CD8-positive, alpha-beta memory T cell (primary cell): ENCODE measurements around the gene LRRC8D. TPM values are rescaled to one million over a fixed set of nuclear protein-coding genes. Genes with fewer than 3 reads are reported as not detected.

Experiments used
- CTCF ChIA-PET: fragments of 350-600 bp; sonication (Branson Sonifier 250); formaldehyde crosslinking; loops from one replicate; lab custom pipeline; 2021; ENCODE audit warnings: antibody characterized with exemption; lab: Charles Lee
- POLR2A ChIA-PET: fragments of 350-600 bp; sonication (Branson Sonifier 250); formaldehyde crosslinking; loops from one replicate; lab custom pipeline; 2021; ENCODE audit warnings: antibody characterized with exemption; lab: Charles Lee
- DNase-seq, 5 donors: peaks; one replicate each; pipeline versions ENCODE4 v3.0.0 to v3.0.0-alpha.2; 2020 to 2022; ENCODE audit warnings: mixed read lengths in 1 of 5
- H3K27ac ChIP-seq: one replicate; pipeline ENCODE4 v1.7.0; 2013; ENCODE audit warnings: low read depth, mild to moderate bottlenecking, low read length, moderate library complexity
- H3K27me3 ChIP-seq: 2 replicates; pipeline ENCODE4 v1.7.0; 2013; ENCODE audit warnings: low read length, mild to moderate bottlenecking; ENCODE audit not compliant: insufficient read depth, poor library complexity, severe bottlenecking
- H3K36me3 ChIP-seq: 2 replicates; pipeline ENCODE4 v1.7.0; 2013; ENCODE audit warnings: mild to moderate bottlenecking, low read length, moderate library complexity; ENCODE audit not compliant: insufficient read depth
- H3K4me1 ChIP-seq: 2 replicates; pipeline ENCODE4 v1.7.0; 2013; ENCODE audit warnings: mild to moderate bottlenecking, low read length, moderate library complexity; ENCODE audit not compliant: insufficient read depth
- H3K4me3 ChIP-seq: 2 replicates; pipeline ENCODE4 v1.7.0; 2013; ENCODE audit warnings: mild to moderate bottlenecking, low read length
- H3K9me3 ChIP-seq: 2 replicates; pipeline ENCODE4 v1.7.0; 2013; ENCODE audit warnings: mild to moderate bottlenecking, low read length
- H3K27ac Mint-ChIP-seq, 8 donors: one replicate each; pipeline ENCODE4 v1.8.0; 2020 to 2021; ENCODE audit warnings: mixed read lengths in 8 of 8, mild to moderate bottlenecking in 6 of 8, inconsistent platforms in 3 of 8, moderate library complexity in 3 of 8
- H3K27me3 Mint-ChIP-seq, 2 donors: one replicate each; pipeline ENCODE4 v1.8.0; 2020 to 2021; ENCODE audit warnings: mixed read lengths in 2 of 2, mild to moderate bottlenecking in 1 of 2, moderate library complexity in 1 of 2
- H3K36me3 Mint-ChIP-seq, 3 donors: one replicate each; pipeline ENCODE4 v1.8.0; 2020 to 2021; ENCODE audit warnings: mixed read lengths in 3 of 3, inconsistent platforms in 1 of 3, mild to moderate bottlenecking in 1 of 3
- H3K4me1 Mint-ChIP-seq, 3 donors: one replicate each; pipeline ENCODE4 v1.8.0; 2020 to 2021; ENCODE audit warnings: mixed read lengths in 3 of 3, inconsistent platforms in 1 of 3, mild to moderate bottlenecking in 1 of 3
- H3K4me3 Mint-ChIP-seq, 7 donors: one replicate each; pipeline ENCODE4 v1.8.0; 2020 to 2021; ENCODE audit warnings: mixed read lengths in 7 of 7, mild to moderate bottlenecking in 6 of 7, moderate library complexity in 4 of 7, inconsistent platforms in 2 of 7
- H3K9me3 Mint-ChIP-seq, 5 donors: one replicate each; pipeline ENCODE4 v1.8.0; 2020 to 2022; ENCODE audit warnings: mixed read lengths in 5 of 5, mild to moderate bottlenecking in 3 of 5, moderate library complexity in 2 of 5, inconsistent platforms in 1 of 5
- polyA plus RNA-seq: library from polyadenylated mRNA; unstranded; fragments of 300-500 nt; fragmentation: Illumina TruSeq; gene quantifications from one replicate; pipeline ENCODE4 v1.2.3, GENCODE V29; 2021
- total RNA-seq, 2 experiments: library from RNA; stranded (reverse); gene quantifications; one replicate each; pipeline ENCODE4 v1.2.3, GENCODE V29; 2021

Gene LRRC8D
- total and polyA plus RNA-seq, 3 experiments from 2014 or later = 39.0 to 56.3 (median 41.9) TPM

- Histone ChIP-seq H3K9me3 (no peaks in the 10 kb centered on the region), H3K27me3 (no peaks in the 10 kb centered on the region), H3K4me3 (no peak overlapping the region), H3K36me3 (no peaks in the 10 kb centered on the region), H3K27ac (no peak overlapping the region), H3K4me1 (peaks cover 41% of the 10 kb centered on the region)
- peak overlapping the region; percentile 27 to 94 (median 67) for H3K4me3 Mint-ChIP-seq
- ChIA-PET POLR2A (interaction anchor here (0.6 kb wide), 2 partner anchors 10 to 27 kb away, joined by 3 to 12 read pairs; no protein-coding TSS in a partner anchor), CTCF (interaction anchor here (0.7 to 2.3 kb wide), 3 partner anchors 23 to 30 kb away, joined by 3 to 5 read pairs (median 3); no protein-coding TSS in a partner anchor)
- H3K27me3 Mint-ChIP-seq = no peaks in the 10 kb centered on the region
- H3K27ac Mint-ChIP-seq = peak overlapping the region in 4 of 8 donors; percentile 23 to 73 (median 62)
- H3K9me3 Mint-ChIP-seq = no peaks in the 10 kb centered on the region
- peaks cover 64 to 82% (median 82%) of the 10 kb centered on the region in 3 donors for H3K4me1 Mint-ChIP-seq
- no peak for DNase-seq
- H3K36me3 Mint-ChIP-seq = peaks cover 0 to 39% (median 11%) of the 10 kb centered on the region in 3 donors
These were observed 26.4 kb downstream of the LRRC8D start for GRCh38 chr1:89847191-89847729.

GRCh38 chr1:89850844-89851415 is 30.1 kb downstream of the LRRC8D start:
- no peak for DNase-seq
- H3K36me3 ChIP-seq = no peaks in the 10 kb centered on the region
- Mint-ChIP-seq H3K27ac (no peak overlapping the region), H3K9me3 (no peaks in the 10 kb centered on the region), H3K36me3 (peaks cover 0 to 25% (median 14%) of the 10 kb centered on the region in 3 donors), H3K4me1 (peaks cover 37 to 52% (median 51%) of the 10 kb centered on the region in 3 donors), H3K27me3 (no peaks in the 10 kb centered on the region), H3K4me3 (no peak overlapping the region)
- no peak overlapping the region for H3K4me3 ChIP-seq
- peaks cover 42% of the 10 kb centered on the region for H3K4me1 ChIP-seq
- H3K9me3 ChIP-seq = no peaks in the 10 kb centered on the region
- no peak overlapping the region for H3K27ac ChIP-seq
- no peaks in the 10 kb centered on the region for H3K27me3 ChIP-seq
- POLR2A ChIA-PET = no interaction called here
- CTCF ChIA-PET = interaction anchor here (1.1 kb wide), 1 partner anchor 46 kb away, joined by 4 read pairs; no protein-coding TSS in a partner anchor

GRCh38 chr1:89854140-89854539 is 33.3 kb downstream of the LRRC8D start:
- peaks cover 16 to 24% (median 22%) of the 10 kb centered on the region in 3 donors for H3K4me1 Mint-ChIP-seq
- Histone ChIP-seq H3K4me3 (no peak overlapping the region), H3K27ac (no peak overlapping the region), H3K36me3 (no peaks in the 10 kb centered on the region), H3K27me3 (no peaks in the 10 kb centered on the region), H3K4me1 (peaks cover 27% of the 10 kb centered on the region), H3K9me3 (no peaks in the 10 kb centered on the region)
- DNase-seq = no peak
- H3K36me3 Mint-ChIP-seq = peaks cover 0 to 16% (median 15%) of the 10 kb centered on the region in 3 donors
- H3K27me3 Mint-ChIP-seq = no peaks in the 10 kb centered on the region
- no peaks in the 10 kb centered on the region for H3K9me3 Mint-ChIP-seq
- CTCF ChIA-PET = interaction anchor here (0.7 kb wide), 1 partner anchor 10 kb away, joined by 3 read pairs; no protein-coding TSS in a partner anchor
- H3K4me3 Mint-ChIP-seq = no peak overlapping the region
- POLR2A ChIA-PET = no interaction called here
- no peak overlapping the region for H3K27ac Mint-ChIP-seq

- Histone ChIP-seq H3K27ac (peak overlapping the region; percentile 17), H3K27me3 (no peaks in the 10 kb centered on the region)
These were observed 34.7 kb downstream of the LRRC8D start for GRCh38 chr1:89855413-89856123.

GRCh38 chr1:89863165-89863830 is 42.5 kb downstream of the LRRC8D start:
- Mint-ChIP-seq H3K9me3 (no peaks in the 10 kb centered on the region), H3K36me3 (peaks cover 0 to 38% (median 23%) of the 10 kb centered on the region in 3 donors), H3K4me1 (peaks cover 50 to 73% (median 73%) of the 10 kb centered on the region in 3 donors), H3K27ac (peak overlapping the region; percentile 0 to 98 (median 89)), H3K27me3 (no peaks in the 10 kb centered on the region), H3K4me3 (peak overlapping the region in 5 of 7 donors; percentile 42 to 72 (median 58))
- Histone ChIP-seq H3K36me3 (no peaks in the 10 kb centered on the region), H3K4me1 (peaks cover 21% of the 10 kb centered on the region), H3K27me3 (no peaks in the 10 kb centered on the region), H3K4me3 (no peak overlapping the region), H3K9me3 (no peaks in the 10 kb centered on the region), H3K27ac (no peak overlapping the region)
- CTCF ChIA-PET = interaction anchor here (1.1 to 2.4 kb wide), 3 partner anchors 20 to 100 kb away, joined by 3 to 5 read pairs (median 4); no protein-coding TSS in a partner anchor
- DNase-seq = peak in 1 of 5 donors; percentile 41
- POLR2A ChIA-PET = no interaction called here

More at GRCh38 chr1:89855413-89856123, 34.7 kb downstream of the LRRC8D start:
- no peaks in the 10 kb centered on the region for H3K27me3 Mint-ChIP-seq
- Histone ChIP-seq H3K4me3 (no peak overlapping the region), H3K9me3 (no peaks in the 10 kb centered on the region), H3K36me3 (no peaks in the 10 kb centered on the region), H3K4me1 (peaks cover 27% of the 10 kb centered on the region)
- peak overlapping the region in 1 of 8 donors; percentile 8 for H3K27ac Mint-ChIP-seq
- DNase-seq = peak in 2 of 5 donors; percentile 68 to 73
- ChIA-PET CTCF (interaction anchor here (2.1 kb wide), 1 partner anchor 12 kb away, joined by 10 read pairs; no protein-coding TSS in a partner anchor), POLR2A (interaction anchor here (1.6 kb wide), 1 partner anchor 13 kb away, joined by 6 read pairs; no protein-coding TSS in a partner anchor)
- peaks cover 6 to 16% (median 14%) of the 10 kb centered on the region in 3 donors for H3K4me1 Mint-ChIP-seq
- peak overlapping the region in 5 of 7 donors; percentile 5 to 77 (median 72) for H3K4me3 Mint-ChIP-seq
- H3K9me3 Mint-ChIP-seq = no peaks in the 10 kb centered on the region
- peaks cover 0 to 19% (median 14%) of the 10 kb centered on the region in 3 donors for H3K36me3 Mint-ChIP-seq

GRCh38 chr1:89865498-89866382 is 44.9 kb downstream of the LRRC8D start:
- Histone ChIP-seq H3K36me3 (no peaks in the 10 kb centered on the region), H3K27me3 (no peaks in the 10 kb centered on the region), H3K4me3 (no peak overlapping the region), H3K27ac (no peak overlapping the region), H3K9me3 (no peaks in the 10 kb centered on the region), H3K4me1 (peaks cover 26% of the 10 kb centered on the region)
- peaks cover 8 to 42% (median 25%) of the 10 kb centered on the region in 3 donors for H3K36me3 Mint-ChIP-seq
- H3K27me3 Mint-ChIP-seq = no peaks in the 10 kb centered on the region
- no peaks in the 10 kb centered on the region for H3K9me3 Mint-ChIP-seq
- POLR2A ChIA-PET = no interaction called here
- H3K4me1 Mint-ChIP-seq = peaks cover 61 to 85% (median 81%) of the 10 kb centered on the region in 3 donors
- H3K4me3 Mint-ChIP-seq = peak overlapping the region in 1 of 7 donors; percentile 18
- DNase-seq = no peak
- CTCF ChIA-PET = interaction anchor here (1.2 kb wide), 1 partner anchor 23 kb away, joined by 3 read pairs; no protein-coding TSS in a partner anchor
- H3K27ac Mint-ChIP-seq = peak overlapping the region in 3 of 8 donors; percentile 8 to 23 (median 10)

GRCh38 chr1:89866568-89866967 is 45.7 kb downstream of the LRRC8D start:
- no peak for DNase-seq
- H3K27me3 ChIP-seq = no peaks in the 10 kb centered on the region
- Mint-ChIP-seq H3K36me3 (peaks cover 12 to 42% (median 27%) of the 10 kb centered on the region in 3 donors), H3K9me3 (no peaks in the 10 kb centered on the region), H3K27ac (peak overlapping the region in 1 of 8 donors; percentile 18), H3K27me3 (no peaks in the 10 kb centered on the region), H3K4me1 (peaks cover 62 to 85% (median 81%) of the 10 kb centered on the region in 3 donors), H3K4me3 (no peak overlapping the region)
- no peak overlapping the region for H3K4me3 ChIP-seq
- no peaks in the 10 kb centered on the region for H3K36me3 ChIP-seq
- H3K4me1 ChIP-seq = peaks cover 34% of the 10 kb centered on the region
- H3K9me3 ChIP-seq = no peaks in the 10 kb centered on the region
- ChIA-PET POLR2A (no interaction called here), CTCF (no interaction called here)
- H3K27ac ChIP-seq = no peak overlapping the region
